Dermis blood vessel endothelial cell (primary cell): Measurements from ENCODE around the gene CROCC. TPM values are rescaled to one million over a fixed set of nuclear protein-coding genes. Genes with fewer than 3 reads are reported as not detected.

Experiments
- DNase-seq: peaks from one replicate; pipeline ENCODE4 v3.0.0; 2010
- total RNA-seq: library from RNA; depleted of rRNA; stranded (reverse); fragments of >200 nt; gene quantifications from 2 replicates; pipeline ENCODE4 v1.2.3, GENCODE V29; 2014

CROCC gene
- total RNA-seq, 1 donor from 2014 or later: 19.7 TPM

GRCh38 chr1:16969651-16970050 is 47.9 kb downstream of the CROCC start:
- DNase-seq: no peak

- no peak for DNase-seq
Observed at GRCh38 chr1:16970132-16970910, 48.6 kb downstream of the CROCC start.

- peak; percentile 35 for DNase-seq
Observed at GRCh38 chr1:16971341-16972188, 49.8 kb downstream of the CROCC start.

GRCh38 chr1:16972189-16972895 is 50.6 kb downstream of the CROCC start:
- no peak for DNase-seq

GRCh38 chr1:16973215-16973614 is 51.5 kb downstream of the CROCC start:
- DNase-seq: no peak

- no peak for DNase-seq
Observed at GRCh38 chr1:16975211-16975610, 53.5 kb downstream of the CROCC start.

- DNase-seq: no peak
Observed at GRCh38 chr1:16975838-16976237, 54.1 kb downstream of the CROCC start.

GRCh38 chr1:16976966-16977365 is 55.2 kb downstream of the CROCC start:
- DNase-seq: no peak

- no peak for DNase-seq
Observed at GRCh38 chr1:16977377-16977776, 55.6 kb downstream of the CROCC start.

- DNase-seq: no peak
Observed at GRCh38 chr1:16978139-16978538, 56.4 kb downstream of the CROCC start.

GRCh38 chr1:16978567-16979474 is 57.1 kb downstream of the CROCC start:
- peak; percentile 84 for DNase-seq

GRCh38 chr1:16979475-16980327 is 58.0 kb downstream of the CROCC start:
- peak; percentile 39 for DNase-seq

- DNase-seq: peak; percentile 49
Observed at GRCh38 chr1:16980473-16981268, 58.9 kb downstream of the CROCC start, which contains the start of gene MFAP2. MFAP2 (minus strand) TSS chr1:16980620; CDS start chr1:16978273, 2,347 bp downstream.

- peak; percentile 69 for DNase-seq
Observed at GRCh38 chr1:16981269-16981849, 59.6 kb downstream of the CROCC start.

GRCh38 chr1:16982902-16983301 is 61.2 kb downstream of the CROCC start:
- no peak for DNase-seq

- no peak for DNase-seq
Observed at GRCh38 chr1:16983649-16984048, 61.9 kb downstream of the CROCC start.

GRCh38 chr1:16984717-16985116 is 63.0 kb downstream of the CROCC start:
- DNase-seq: peak; percentile 95

GRCh38 chr1:16986113-16986512 is 64.4 kb downstream of the CROCC start:
- DNase-seq: no peak

GRCh38 chr1:16986560-16986959 is 64.8 kb downstream of the CROCC start:
- DNase-seq: no peak

GRCh38 chr1:16986962-16987361 is 65.2 kb downstream of the CROCC start:
- DNase-seq: peak; percentile 35
